GM21737 (cell line): ENCODE measurements around the gene PAX1.

Experiments used
- ATAC-seq: cut with Tn5 transposase; IDR thresholded peaks from one replicate; pipeline ENCODE4 v1.9.1; 2021; ENCODE audit warnings: mild to moderate bottlenecking, moderate library complexity; ENCODE audit not compliant: unreplicated experiment

PAX1 gene

DNA sequence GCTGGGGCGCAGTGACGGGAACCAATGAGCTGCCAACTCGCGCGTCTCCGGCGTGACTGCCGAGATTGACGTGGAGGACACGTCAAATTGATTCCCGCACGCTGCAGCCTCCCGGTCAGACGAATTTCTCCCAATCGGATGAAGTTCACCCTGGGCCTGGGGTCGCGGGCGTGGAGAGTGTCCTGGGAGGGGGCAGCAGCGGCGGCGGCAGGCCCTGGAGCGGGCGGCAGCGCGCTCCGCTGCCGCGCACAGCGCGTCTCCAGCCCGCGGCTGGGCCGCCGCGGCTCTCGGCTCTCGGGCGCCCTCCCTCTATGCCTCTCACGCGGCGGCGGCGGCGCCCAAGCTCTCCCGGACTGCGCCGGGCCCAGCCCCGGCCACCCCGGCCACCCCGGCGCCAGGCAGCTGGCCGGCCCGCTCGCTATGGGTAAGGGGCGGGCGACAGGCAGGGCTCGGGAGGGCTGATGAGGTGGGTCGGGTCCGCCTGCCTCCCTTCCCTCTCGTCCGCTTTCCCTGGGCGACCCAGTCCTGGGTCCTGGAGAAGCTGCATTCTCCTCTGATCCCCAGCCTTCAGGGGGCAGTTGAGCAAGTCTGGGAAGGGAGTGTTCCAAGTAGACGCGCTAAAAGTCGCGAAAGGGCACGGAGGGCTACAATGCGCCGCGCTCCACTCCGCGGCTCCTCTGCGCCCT lies at the start of gene PAX1:
Gene PAX1 (plus strand): TSS at position 90 of the 686 bp plus-strand sequence. CDS start 49 bp downstream, at position 139.
- no peak for ATAC-seq

DNA sequence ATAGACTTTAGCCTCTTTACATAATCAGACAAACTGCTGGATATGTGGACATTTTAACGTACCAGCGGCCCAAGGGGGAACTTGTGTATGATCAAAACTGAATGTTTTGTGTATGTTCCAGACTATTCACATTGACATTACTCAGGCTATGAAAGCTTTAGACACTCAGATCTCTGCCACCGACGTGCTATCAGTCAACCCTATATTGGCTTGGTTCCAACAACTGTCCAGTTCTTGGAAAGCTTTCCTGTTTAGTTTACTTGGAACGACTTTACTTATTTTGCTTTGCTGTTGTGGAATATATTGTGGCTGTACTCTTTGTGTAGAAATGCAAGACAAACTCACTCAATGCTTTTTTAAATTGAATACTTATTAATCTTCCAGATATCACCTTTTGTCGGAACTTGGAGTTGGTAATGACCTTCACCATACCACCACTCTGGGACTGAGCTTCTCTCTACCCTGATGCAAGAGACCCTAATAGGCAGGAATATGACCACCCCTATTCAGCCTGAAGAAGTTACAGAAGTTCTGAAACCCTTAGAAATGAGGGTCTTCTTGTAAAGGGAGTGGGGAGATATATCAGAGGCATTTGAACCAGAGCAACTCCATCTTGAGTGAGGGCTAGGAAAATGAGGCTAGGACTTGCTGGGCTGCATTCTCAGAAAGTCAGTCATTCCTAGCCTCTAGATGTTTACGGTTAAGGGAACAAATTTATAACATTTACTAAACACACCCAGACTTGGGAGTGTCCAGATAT lies 49.0 kb upstream of the PAX1 start:
- no peak for ATAC-seq

DNA sequence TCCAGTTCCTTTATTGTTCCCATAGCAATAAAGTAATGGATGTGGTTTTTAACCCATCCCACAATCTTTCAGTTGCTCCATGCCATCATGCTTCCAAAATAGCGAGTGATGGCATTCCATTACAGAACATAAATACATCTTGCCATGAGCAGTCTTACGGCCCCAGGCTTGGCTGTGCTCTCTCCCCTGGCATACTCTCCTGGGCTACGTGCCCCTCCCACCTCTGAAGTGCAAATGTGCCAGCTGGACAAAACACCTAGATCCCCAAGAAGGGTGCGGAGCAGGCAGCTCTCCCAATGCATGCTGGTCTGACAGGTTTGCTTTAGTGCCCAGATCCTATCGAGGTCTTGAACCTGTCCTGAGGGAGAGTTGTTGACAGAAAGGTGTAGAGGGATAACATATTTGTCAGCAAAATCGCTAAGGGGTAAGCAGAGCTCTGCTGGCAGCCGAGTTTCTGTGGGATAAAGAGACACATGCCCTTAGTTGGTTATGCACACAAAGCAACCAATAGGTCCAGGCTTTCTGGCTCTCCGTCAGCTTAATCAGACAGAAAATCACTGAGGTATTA lies 43.9 kb upstream of the PAX1 start:
- ATAC-seq, result no peak

DNA sequence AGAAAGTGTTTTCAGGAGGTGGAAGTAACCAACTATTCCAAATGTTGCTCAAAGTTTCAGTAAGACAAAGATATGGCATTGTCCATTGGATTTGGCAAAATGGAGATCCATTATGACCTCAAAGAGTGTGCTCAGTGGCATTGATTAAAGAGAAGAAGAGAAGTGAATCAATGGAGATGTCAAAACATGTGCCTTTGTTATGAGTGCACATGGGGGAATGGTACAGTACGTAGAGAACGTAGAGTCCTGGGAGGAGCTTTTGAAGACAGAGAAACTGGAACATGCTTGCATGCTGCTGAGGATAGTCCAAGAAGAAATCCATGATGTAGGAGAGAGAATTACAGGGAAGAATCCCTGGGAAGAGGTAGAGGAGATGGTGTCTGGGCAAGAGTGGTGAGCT lies 42.0 kb upstream of the PAX1 start:
- no peak for ATAC-seq

DNA sequence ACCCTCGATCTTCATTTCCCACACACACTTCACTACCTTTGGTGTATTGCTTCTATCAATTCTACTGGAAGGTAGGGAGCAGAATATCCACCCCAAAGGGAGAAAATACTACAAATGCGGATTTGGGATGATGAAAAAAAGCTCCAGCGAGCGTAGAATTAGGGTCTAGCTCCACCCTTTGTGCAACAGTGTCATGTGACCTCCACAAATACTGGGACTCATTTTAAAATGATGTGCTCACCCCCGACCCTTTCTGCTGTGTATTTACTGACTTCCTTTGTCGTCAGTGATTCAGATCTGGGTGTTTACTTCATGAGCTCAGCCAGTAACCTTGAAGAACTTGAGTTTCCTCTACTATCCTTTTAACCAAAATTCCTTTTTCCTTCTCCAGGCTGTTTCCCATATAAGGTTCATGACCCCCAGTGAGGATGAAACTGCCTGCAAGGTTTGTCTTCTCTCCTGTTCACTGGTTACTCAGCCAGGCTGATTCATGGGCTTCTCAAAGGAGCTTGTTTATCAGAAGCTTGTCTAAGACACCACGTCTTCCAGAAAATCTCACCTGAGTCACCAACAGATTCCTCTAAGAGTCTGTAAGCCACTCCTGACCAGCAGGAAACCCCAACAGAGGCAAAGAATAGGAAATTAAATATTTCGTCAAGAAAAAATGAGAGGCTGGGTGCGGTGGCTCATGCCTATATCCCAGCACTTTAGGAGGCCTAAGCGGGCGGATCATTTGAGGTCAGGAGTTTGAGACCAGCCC lies 39.6 kb upstream of the PAX1 start:
- no peak for ATAC-seq

DNA sequence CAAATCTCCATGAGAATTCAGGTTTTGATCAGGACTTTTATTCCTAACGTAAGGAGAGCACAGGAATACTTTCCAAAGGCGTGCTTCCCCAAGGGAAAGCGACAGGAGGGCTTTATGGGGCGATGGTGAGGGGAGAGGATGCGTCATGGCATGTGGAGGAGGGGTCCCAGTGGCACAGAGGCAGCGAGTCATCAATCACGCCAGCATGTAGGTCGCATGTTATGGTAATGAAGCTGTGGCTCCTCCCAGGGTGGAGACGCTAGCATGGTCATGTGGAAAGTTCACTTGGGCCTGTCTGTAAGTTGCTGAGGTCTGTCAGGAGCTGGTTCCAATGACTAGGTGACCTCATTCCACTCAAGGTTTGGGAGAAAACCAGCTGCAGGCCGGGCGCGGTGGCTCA lies 35.3 kb upstream of the PAX1 start:
- no peak for ATAC-seq

DNA sequence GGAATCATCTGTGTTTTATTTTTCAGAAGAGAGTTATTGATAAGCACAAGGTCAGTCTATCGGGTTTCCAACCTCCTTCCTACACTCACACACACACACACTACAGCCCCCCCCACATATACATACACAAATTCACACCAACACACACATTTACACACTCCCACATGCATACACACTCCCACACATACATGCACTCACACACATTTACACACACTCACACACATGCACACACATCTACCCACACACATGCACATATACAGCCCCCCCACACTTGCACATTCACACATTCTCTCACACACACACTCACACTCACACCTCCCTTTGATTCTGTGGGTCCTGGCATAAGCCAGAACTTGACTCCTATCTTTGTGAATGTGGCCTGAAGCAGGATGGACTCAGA lies 34.5 kb upstream of the PAX1 start:
- no peak for ATAC-seq

DNA sequence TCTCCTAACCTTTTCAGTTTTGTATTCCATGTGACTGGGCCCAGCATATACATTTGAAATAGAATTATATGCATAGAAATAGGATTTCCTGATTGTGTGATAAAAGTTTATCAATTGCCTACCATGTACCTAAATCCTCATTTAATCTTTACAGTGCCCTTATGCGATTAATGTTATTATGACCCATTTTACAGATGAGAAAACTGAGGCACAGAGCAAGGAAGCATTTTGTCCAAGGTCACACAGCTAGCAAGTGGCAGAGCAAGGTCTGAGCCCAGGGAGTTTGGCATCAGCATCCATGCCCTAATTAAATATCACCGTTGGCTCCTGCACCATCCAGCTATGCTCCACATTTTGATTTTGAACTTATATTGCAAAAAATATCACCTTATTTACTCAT lies 28.2 kb upstream of the PAX1 start:
- no peak for ATAC-seq

DNA sequence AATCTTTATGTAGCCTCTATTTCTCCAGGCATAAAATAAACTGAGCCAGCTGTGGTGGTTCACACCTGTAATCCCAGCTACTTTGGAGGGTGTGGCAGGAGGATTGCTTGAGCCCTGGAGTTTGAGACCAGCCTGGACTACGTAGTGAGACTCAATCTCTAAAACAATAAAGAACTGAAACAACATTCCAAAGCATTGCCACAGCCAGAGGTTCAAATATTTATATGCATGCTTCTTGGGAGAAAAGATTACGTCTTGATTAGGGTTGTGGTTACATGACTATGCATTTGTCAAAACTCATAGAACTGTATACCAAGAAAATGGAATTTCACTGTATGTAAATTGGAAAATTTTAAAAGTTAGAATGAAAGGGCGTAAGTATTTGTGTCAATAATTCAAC lies 27.7 kb upstream of the PAX1 start:
- no peak for ATAC-seq

DNA sequence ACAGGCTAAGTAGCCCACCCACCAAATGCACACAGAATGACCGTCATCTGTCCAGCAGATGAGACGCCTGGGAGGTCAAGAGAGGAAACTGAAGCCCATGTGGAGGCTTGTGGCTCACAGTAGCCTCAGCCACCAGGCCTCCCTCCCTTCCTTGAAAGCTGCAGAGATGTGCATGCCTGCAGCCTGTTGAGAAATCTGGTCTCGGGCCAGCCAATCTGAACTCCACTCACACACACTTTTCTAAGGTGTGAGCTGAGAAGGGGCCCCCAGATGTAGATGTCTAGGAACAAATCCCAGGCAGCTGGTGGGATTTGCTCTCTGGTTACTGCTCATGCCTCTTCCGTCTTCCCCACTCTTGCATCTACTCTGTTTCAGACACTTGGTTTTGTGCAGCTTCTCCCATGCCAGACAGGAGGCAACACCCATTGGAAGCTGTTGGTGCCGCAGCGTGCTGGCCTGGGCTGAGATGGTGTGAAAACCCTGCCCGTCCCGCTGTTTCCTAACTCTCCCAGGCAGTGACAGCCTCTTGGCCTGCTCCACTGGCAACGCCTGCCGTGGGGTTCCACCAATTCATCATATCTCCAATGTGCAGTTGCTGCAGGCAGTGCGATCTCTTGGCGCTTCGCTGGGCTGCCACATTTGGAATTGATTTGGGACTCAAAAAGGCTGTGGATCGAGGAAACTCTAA lies 24.1 kb upstream of the PAX1 start:
- no peak for ATAC-seq

DNA sequence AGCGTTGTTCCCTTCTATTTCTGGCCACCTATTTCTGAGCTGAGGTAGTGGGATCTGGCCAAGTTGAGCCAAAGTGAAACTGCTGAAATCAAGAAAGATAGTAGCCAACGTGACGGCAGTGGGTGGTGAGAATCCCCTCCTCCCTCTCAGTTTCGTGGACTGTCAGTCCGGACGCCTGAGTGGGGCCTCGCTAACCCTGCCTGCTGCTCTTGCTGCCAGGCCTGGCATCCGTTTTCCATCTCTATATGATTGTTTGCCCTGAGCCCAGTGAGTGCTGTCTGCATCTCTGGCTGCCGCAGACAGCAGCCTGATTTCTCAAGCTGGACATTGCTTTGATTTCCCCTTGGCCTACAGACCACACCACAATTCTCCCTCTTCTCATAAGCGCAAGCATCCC lies 23.5 kb upstream of the PAX1 start:
- no peak for ATAC-seq

DNA sequence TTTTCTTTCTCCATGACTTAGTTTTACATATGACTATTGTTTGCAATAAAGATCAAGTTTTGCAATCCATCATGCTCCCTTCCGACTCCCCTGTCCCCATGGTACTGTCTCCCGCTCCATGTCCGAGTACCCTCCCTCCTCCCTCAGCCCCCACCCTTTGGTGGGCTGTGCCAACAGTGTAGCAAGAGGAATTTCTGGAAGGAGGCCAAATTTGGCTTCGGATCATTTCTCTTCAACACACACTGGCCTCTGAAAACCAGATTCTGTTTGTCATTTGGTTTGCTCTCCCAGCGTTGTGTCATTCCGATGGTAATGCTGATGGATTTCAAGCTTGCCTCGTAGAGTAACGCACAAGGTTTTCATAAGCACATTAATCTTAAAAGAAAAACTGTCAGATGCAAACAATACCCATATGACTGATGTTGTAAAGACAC lies 22.9 kb upstream of the PAX1 start:
- ATAC-seq, result no peak

DNA sequence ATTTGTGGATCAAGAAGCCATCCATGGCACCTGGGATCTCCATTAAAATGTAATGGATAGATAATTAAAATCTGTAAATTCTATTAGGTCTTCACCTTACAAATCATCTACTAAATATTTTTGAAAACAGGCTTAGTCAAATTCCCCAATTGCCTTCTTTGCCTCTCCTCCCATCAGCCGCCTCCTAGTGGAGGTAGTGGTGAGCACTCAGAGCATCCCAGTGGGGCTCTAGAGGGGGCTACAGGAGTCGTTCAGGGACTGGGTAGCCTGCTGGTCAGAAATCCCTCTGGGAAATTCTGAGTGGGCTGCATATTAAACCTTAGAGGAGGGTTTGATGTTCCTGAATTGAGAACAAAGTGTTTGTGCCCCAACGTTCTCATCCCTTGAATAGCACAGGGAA lies 20.8 kb upstream of the PAX1 start:
- ATAC-seq, result no peak

DNA sequence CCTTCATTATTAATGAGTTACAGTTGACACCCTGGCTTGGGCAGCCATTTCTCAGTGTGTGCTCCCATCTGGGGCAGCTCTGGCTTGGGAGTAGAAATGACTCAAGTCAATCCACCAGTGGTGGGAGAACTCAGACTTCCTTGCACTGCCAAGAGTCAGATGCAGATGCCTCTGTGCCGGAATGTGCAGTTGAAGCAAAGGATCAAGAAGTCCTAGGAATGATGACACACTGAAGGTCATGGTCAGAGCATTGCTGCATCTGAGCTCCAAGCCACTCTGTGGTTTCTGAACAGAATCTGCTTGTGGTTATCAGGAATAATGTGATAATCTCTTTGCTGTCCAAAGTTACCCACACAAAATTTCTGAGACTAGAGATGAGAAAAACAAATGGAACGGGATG lies 19.5 kb upstream of the PAX1 start:
- ATAC-seq, result no peak

DNA sequence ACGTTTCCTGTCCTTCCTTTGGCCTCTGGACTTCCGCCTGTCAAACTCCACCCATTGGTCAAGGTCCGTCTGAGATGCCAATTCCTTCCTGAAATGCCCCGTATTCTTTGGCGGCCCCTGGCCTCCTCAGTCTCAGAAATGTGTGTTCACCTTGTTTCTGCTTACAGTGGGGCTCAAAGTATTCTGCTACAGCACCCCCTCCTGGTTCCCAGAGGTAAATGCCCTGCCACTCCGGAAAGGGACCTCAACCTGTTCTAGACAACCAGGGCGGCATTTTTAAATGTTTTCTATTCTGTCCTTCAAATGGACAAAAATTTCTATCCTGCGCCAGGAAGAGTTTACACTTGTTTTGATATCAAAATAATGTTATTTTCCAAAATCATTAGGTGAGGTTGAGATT lies 12.1 kb upstream of the PAX1 start:
- ATAC-seq, result no peak

DNA sequence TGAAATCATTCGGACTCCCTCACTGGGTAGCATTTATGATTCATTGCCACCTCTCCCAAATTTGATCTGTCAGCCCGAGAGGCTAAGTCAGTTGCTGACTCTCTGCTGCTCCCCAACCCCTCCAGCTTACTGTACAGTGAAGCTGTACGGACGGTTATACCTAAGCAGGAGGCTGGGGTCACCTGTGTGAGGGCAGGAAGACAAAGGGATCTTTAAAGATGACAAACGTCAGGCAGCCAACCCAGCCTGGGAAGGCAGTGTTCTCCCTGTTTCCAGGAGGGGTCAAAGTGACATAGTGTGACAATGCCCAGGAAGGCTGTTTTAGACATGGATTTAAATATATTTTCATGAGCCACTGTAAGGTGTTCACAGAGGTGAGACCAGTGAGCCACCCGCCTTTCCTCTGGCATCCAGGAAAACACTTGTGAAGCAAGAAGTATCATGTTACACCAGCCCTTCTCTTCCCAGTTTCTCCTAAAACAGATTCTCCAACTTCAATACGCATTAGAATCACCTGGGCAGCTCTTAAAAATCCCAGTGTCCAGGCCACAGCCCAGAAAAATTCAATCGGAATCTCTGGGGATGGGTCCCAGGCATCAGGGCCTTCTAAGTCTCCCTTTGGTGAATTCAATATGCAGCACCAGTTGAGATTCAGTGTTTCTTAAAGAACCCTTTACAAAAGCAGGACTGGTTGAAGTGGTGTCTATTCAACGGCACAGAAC lies 6.8 kb upstream of the PAX1 start:
- no peak for ATAC-seq

DNA sequence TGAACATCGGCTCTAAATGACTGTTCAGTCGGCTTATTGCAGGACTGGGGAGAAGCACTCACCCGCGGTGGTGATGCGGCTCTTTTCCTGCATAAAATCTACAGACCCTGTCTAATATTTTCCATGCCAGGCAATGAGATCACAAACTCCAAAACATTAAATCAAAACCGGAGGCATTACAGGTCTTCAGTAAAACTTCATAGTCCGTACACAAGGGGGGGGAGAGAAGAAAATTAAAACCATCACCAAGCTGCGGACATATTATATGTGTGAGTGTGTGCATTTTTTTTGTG lies 6.3 kb upstream of the PAX1 start:
- ATAC-seq, result no peak

DNA sequence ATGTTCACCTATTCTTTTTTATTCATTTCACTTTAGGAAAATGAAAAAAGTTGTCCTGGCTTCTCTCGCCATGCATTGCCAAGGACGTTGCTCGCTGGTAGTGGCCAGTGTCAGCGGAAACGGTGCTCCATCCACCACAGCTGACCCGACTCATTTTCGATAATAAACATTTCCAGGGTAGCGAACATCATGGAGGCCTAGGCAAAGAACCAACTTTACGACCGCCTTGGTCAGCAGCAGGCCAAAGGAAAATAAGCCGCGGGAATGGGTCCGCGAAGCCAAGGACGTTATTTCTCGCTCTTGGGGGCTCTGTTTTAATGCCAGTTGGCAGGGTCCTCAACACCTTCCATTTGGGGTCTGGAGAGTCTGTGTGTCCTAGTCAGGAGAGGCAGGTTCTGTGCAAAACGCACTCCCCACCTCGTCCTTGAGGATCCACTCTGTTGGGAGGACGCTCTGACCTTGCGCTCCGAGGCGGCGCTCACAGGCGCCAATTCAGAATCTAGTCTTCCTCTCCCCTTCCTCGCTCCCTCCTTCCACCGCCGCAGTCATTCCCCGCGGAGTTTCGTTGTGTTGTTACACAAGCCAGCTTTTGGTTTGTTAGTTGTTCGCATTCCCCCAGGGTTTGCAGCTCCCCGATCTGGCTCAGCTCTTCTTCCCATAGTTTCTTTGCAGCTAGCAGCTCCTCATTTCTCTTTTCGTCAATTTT lies 4.1 kb upstream of the PAX1 start:
- ATAC-seq, result no peak

DNA sequence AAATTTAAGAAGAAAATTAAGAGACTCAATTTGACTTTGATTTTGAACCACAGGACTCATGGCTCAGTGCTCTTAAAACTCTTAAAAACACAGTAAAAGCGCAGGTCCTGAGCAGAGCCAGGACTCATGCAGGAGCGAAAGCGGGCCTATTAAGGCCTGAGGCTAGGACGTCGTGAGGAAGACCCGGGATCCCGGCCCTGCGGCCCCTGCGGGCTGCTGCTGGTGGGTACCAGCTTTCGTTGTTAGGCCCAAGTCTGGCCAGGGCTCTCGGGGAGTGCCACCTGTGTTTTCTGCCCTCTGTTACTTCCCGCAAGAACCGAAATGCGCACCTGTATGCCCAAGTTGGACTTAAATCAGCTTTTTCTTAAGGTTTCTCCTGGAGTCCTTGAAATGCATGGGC lies 3.4 kb upstream of the PAX1 start:
- no peak for ATAC-seq
